ENCODE data around the gene INTS4. TPM values are rescaled to one million over a fixed set of nuclear protein-coding genes. Genes with fewer than 3 reads are reported as not detected.
"Not testable (repeated sequence)": the region's sequence is repeated elsewhere in the genome, so short reads cannot be mapped to it uniquely, and the experiment has no call there.

The INTS4 gene
- total RNA-seq, 4 donors from 2014 or later = 31.9 to 53.8 (median 43.7) TPM

GRCh38 chr11:77891256-77891655 is 103.2 kb downstream of the INTS4 start:
- H3K27me3 ChIP-seq; H3K4me1 ChIP-seq; intact Hi-C loops (cut with DNase I); DNase-seq; H3K36me3 ChIP-seq; H3K9me3 ChIP-seq; H3K27ac ChIP-seq; H3K4me3 ChIP-seq (replicated peaks in 1 of 3): not testable (repeated sequence)
- 96 to 99% methylated on average over 7 of the region's 7 CpGs for WGBS, 2 donors

GRCh38 chr11:77890619-77891056 is 103.8 kb downstream of the INTS4 start:
- DNase-seq; intact Hi-C loops (cut with DNase I); H3K4me3 ChIP-seq (replicated peaks in 1 of 3); H3K27me3 ChIP-seq; H3K9me3 ChIP-seq; H3K4me1 ChIP-seq; H3K27ac ChIP-seq; H3K36me3 ChIP-seq: not testable (repeated sequence)
- 63 to 73% methylated on average over 4 of the region's 4 CpGs for WGBS, 2 donors

GRCh38 chr11:77890100-77890614 is 104.3 kb downstream of the INTS4 start:
- H3K27me3 ChIP-seq; H3K36me3 ChIP-seq; H3K4me3 ChIP-seq (replicated peaks in 1 of 3); H3K9me3 ChIP-seq; H3K4me1 ChIP-seq; DNase-seq; H3K27ac ChIP-seq; intact Hi-C loops (cut with DNase I): not testable (repeated sequence)

GRCh38 chr11:77889045-77889444 is 105.4 kb downstream of the INTS4 start:
- WGBS, 2 donors = 94 to 97% methylated on average over 5 of the region's 5 CpGs
- H3K27me3 ChIP-seq; H3K9me3 ChIP-seq; DNase-seq; H3K4me1 ChIP-seq; H3K27ac ChIP-seq; intact Hi-C loops (cut with DNase I); H3K4me3 ChIP-seq (replicated peaks in 1 of 3); H3K36me3 ChIP-seq: not testable (repeated sequence)

GRCh38 chr11:77886401-77886800 is 108.1 kb downstream of the INTS4 start:
- Histone ChIP-seq H3K27ac (no peak overlapping the region), H3K36me3 (peaks cover 0 to 2% of the 10 kb centered on the region in 2 donors), H3K27me3 (no peaks in the 10 kb centered on the region), H3K4me1 (no peaks in the 10 kb centered on the region), H3K9me3 (no peaks in the 10 kb centered on the region), H3K4me3 (replicated peaks in 1 of 3) (no peak overlapping the region)
- no peak for DNase-seq
- WGBS, 2 donors = 89 to 94% methylated on average over 18 of the region's 18 CpGs
- TF ChIP-seq CTCF (IDR thresholded peaks at IDR 0.05) = no peak
- intact Hi-C loops (cut with DNase I) = no loop called here

- intact Hi-C loops (cut with DNase I) = no loop called here
- H3K36me3 ChIP-seq = no peaks in the 10 kb centered on the region
- H3K27me3 ChIP-seq = no peaks in the 10 kb centered on the region
- no peaks in the 10 kb centered on the region for H3K9me3 ChIP-seq
- TF ChIP-seq CTCF (IDR thresholded peaks at IDR 0.05) (no peak), POLR2A (IDR thresholded peaks at IDR 0.05) (no peak)
- no peak overlapping the region for H3K4me3 ChIP-seq (replicated peaks in 1 of 3)
- H3K4me1 ChIP-seq = no peaks in the 10 kb centered on the region
- DNase-seq = no peak
- H3K27ac ChIP-seq = no peak overlapping the region
- WGBS, 2 donors = 95 to 100% methylated on average over 6 of the region's 6 CpGs
These were observed 109.7 kb downstream of the INTS4 start for GRCh38 chr11:77884829-77885190.

- Histone ChIP-seq H3K4me1 (no peaks in the 10 kb centered on the region), H3K9me3 (no peaks in the 10 kb centered on the region), H3K36me3 (peaks cover 0 to under 1% of the 10 kb centered on the region in 2 donors), H3K4me3 (replicated peaks in 1 of 3) (no peak overlapping the region), H3K27ac (no peak overlapping the region), H3K27me3 (no peaks in the 10 kb centered on the region)
- TF ChIP-seq CTCF (IDR thresholded peaks at IDR 0.05) = no peak
- no peak for TF ChIP-seq POLR2A (IDR thresholded peaks at IDR 0.05)
- no peak for DNase-seq
- intact Hi-C loops (cut with DNase I) = no loop called here
- 80 to 93% methylated on average over 6 of the region's 6 CpGs for WGBS, 2 donors
These were observed 110.2 kb downstream of the INTS4 start for GRCh38 chr11:77884186-77884828.

All from thyroid gland (tissue), 4 donors.